B cell (primary cell): ENCODE results near the gene SPTB.

Experiments
- EZH2 ChIP-seq: IDR thresholded peaks from 2 replicates; pipeline ENCODE4 v1.6.1; 2012; ENCODE audit warnings: borderline replicate concordance, low read depth, mild to moderate bottlenecking, moderate library complexity, low read length; ENCODE audit not compliant: insufficient read depth, poor library complexity, severe bottlenecking
- TF ChIP-seq, protein P1 (sequence below): fragments of 200-600 bp; IDR thresholded peaks from one replicate; pipeline ENCODE4 v1.8.0; 2022; ENCODE audit warnings: antibody characterized with exemption, mild to moderate bottlenecking

DNA sequence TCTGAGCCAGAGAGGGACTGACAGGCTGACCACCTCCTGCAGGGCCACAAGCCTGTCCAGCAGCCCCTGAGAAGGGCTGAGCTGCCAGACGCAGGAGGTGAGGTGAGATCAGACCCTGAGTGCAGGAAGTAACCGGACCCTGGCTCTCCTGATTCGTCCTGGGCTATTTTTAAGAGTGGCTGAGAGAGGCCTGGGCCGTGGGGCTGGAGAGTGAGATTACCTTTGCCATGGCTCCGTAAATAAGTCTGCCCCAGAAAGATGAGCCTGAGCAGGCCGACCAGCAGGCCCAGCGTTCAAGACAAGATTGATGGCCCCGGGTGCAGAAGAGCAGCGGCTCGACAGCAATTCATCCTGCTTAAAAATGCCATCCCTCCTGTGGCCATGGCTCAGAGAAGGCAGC is 54.2 kb downstream of the SPTB start:
- TF ChIP-seq, protein P1, sequence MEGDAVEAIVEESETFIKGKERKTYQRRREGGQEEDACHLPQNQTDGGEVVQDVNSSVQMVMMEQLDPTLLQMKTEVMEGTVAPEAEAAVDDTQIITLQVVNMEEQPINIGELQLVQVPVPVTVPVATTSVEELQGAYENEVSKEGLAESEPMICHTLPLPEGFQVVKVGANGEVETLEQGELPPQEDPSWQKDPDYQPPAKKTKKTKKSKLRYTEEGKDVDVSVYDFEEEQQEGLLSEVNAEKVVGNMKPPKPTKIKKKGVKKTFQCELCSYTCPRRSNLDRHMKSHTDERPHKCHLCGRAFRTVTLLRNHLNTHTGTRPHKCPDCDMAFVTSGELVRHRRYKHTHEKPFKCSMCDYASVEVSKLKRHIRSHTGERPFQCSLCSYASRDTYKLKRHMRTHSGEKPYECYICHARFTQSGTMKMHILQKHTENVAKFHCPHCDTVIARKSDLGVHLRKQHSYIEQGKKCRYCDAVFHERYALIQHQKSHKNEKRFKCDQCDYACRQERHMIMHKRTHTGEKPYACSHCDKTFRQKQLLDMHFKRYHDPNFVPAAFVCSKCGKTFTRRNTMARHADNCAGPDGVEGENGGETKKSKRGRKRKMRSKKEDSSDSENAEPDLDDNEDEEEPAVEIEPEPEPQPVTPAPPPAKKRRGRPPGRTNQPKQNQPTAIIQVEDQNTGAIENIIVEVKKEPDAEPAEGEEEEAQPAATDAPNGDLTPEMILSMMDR: no peak
- TF ChIP-seq EZH2: no peak
